Embryonic facial prominence (tissue), 1 donor: ENCODE measurements around the gene TLR10.

Source experiments
- DNase-seq: peaks from one replicate; pipeline ENCODE4 v3.0.0-alpha.2; 2016; ENCODE audit errors: extremely low spot score

Gene TLR10

GRCh38 chr4:38730830-38731646, 51.8 kb downstream of the TLR10 start:
- DNase-seq = no peak

GRCh38 chr4:38730493-38730829, 52.3 kb downstream of the TLR10 start:
- DNase-seq = no peak

- DNase-seq = no peak
Measured at GRCh38 chr4:38728631-38729141, 54.1 kb downstream of the TLR10 start.

GRCh38 chr4:38724475-38724808, 58.3 kb downstream of the TLR10 start:
- DNase-seq = no peak

- DNase-seq = no peak
Measured at GRCh38 chr4:38723726-38724474, 58.9 kb downstream of the TLR10 start.

GRCh38 chr4:38723114-38723513, 59.7 kb downstream of the TLR10 start:
- DNase-seq = no peak
